ENCODE results near the gene FMN2.
A peak's percentile ranks its signal among the peaks of the same experiment; 100 is the strongest.
"Not testable (repeated sequence)": the region's sequence is repeated elsewhere in the genome, so short reads cannot be mapped to it uniquely, and the experiment has no call there.

Gene FMN2

GRCh38 chr1:240258910-240259309 is 167.2 kb downstream of the FMN2 start:
- DNase-seq: no peak

GRCh38 chr1:240264494-240264893 is 172.8 kb downstream of the FMN2 start:
- DNase-seq: not testable (repeated sequence)

GRCh38 chr1:240271081-240271480 is 179.4 kb downstream of the FMN2 start:
- no peak for DNase-seq

- no peak for DNase-seq
These were observed 182.9 kb downstream of the FMN2 start for GRCh38 chr1:240274569-240274968.

- not testable (repeated sequence) for DNase-seq
These were observed 183.5 kb downstream of the FMN2 start for GRCh38 chr1:240275219-240275618.

- DNase-seq: no peak
These were observed 186.4 kb downstream of the FMN2 start for GRCh38 chr1:240278082-240278481.

GRCh38 chr1:240280560-240281322 is 189.1 kb downstream of the FMN2 start:
- no peak for DNase-seq

- peak; percentile 69 for DNase-seq
These were observed 190.6 kb downstream of the FMN2 start for GRCh38 chr1:240282061-240282830.

GRCh38 chr1:240284656-240285414 is 193.2 kb downstream of the FMN2 start:
- no peak for DNase-seq

- DNase-seq: no peak
These were observed 193.9 kb downstream of the FMN2 start for GRCh38 chr1:240285540-240285939.

- no peak for DNase-seq
These were observed 196.0 kb downstream of the FMN2 start for GRCh38 chr1:240287722-240288121.

GRCh38 chr1:240293706-240294105 is 202.0 kb downstream of the FMN2 start:
- no peak for DNase-seq

GRCh38 chr1:240294566-240294965 is 202.9 kb downstream of the FMN2 start:
- no peak for DNase-seq

- no peak for DNase-seq
These were observed 204.1 kb downstream of the FMN2 start for GRCh38 chr1:240295811-240296210.

- DNase-seq: peak; percentile 94
These were observed 212.8 kb downstream of the FMN2 start for GRCh38 chr1:240304466-240304865.

GRCh38 chr1:240306673-240307072 is 215.0 kb downstream of the FMN2 start:
- no peak for DNase-seq

- DNase-seq: no peak
These were observed 216.4 kb downstream of the FMN2 start for GRCh38 chr1:240308096-240308495.

- no peak for DNase-seq
These were observed 218.1 kb downstream of the FMN2 start for GRCh38 chr1:240309769-240310168.

GRCh38 chr1:240310226-240310925 is 218.7 kb downstream of the FMN2 start:
- DNase-seq: no peak

GRCh38 chr1:240312872-240313271 is 221.2 kb downstream of the FMN2 start:
- DNase-seq: no peak

- DNase-seq: no peak
These were observed 223.4 kb downstream of the FMN2 start for GRCh38 chr1:240314845-240315801.

- no peak for DNase-seq
These were observed 228.3 kb downstream of the FMN2 start for GRCh38 chr1:240319998-240320397.
